H1 (cell line): ENCODE measurements around the gene TBC1D10A. TPM values are rescaled to one million over a fixed set of nuclear protein-coding genes. Genes with fewer than 3 reads are reported as not detected.

Experiments
- CTCF ChIA-PET: fragments of 300-600 bp; sonication (Branson Sonifier 250); formaldehyde crosslinking; loops from one replicate; lab custom pipeline; 2021; ENCODE audit not compliant: partially characterized antibody; lab: Charles Lee
- POLR2A ChIA-PET: fragments of 300-600 bp; sonication (Branson Sonifier 250); formaldehyde crosslinking; loops from one replicate; lab custom pipeline; 2021; ENCODE audit warnings: inconsistent platforms; ENCODE audit not compliant: partially characterized antibody; lab: Charles Lee
- DNase-seq, 2 experiments: peaks; one replicate each; pipeline versions ENCODE4 v3.0.0 to v3.0.0-alpha.2; 2010 to 2022; ENCODE audit warnings: low spot score in 2 of 2, low read depth in 1 of 2, mixed read lengths in 1 of 2
- FAIRE-seq: peaks from 2 replicates; lab custom pipeline; 2011; peaks lifted over from hg19 to GRCh38; lab: Jason Lieb, UNC
- H2AFZ ChIP-seq: 2 replicates; pipeline ENCODE4 v1.8.1; 2012; ENCODE audit warnings: low read length, inconsistent platforms
- H2AK5ac ChIP-seq: 2 replicates; pipeline ENCODE4 v1.6.1; 2013; ENCODE audit warnings: low read depth, low read length
- H2BK120ac ChIP-seq: replicated peaks from 2 replicates; pipeline ENCODE3; 2013; ENCODE audit warnings: low read depth, low read length, inconsistent platforms
- H2BK12ac ChIP-seq: 2 replicates; pipeline ENCODE4 v1.6.1; 2013; ENCODE audit warnings: low read depth, low read length
- H2BK15ac ChIP-seq: 2 replicates; pipeline ENCODE4 v1.6.1; 2013; ENCODE audit warnings: low read length
- H2BK20ac ChIP-seq: 2 replicates; pipeline ENCODE4 v1.6.1; 2013; ENCODE audit warnings: low read length
- H2BK5ac ChIP-seq: 2 replicates; pipeline ENCODE4 v1.6.1; 2013; ENCODE audit warnings: low read depth, low read length
- H3K14ac ChIP-seq: 2 replicates; pipeline ENCODE4 v1.6.1; 2013; ENCODE audit warnings: inconsistent platforms; ENCODE audit not compliant: insufficient read length
- H3K18ac ChIP-seq: 2 replicates; pipeline ENCODE4 v1.6.1; 2013; ENCODE audit warnings: low read length; ENCODE audit errors: extremely low read depth
- H3K23ac ChIP-seq: 2 replicates; pipeline ENCODE4 v1.6.1; 2013; ENCODE audit warnings: inconsistent platforms; ENCODE audit not compliant: insufficient read length
- H3K23me2 ChIP-seq: 2 replicates; pipeline ENCODE4 v1.6.1; 2013; ENCODE audit warnings: low read depth, low read length
- H3K27ac ChIP-seq: 2 replicates; pipeline ENCODE4 v1.6.1; 2011; ENCODE audit warnings: low read depth, low read length, inconsistent platforms
- H3K27me3 ChIP-seq, 4 experiments: replicated peaks in 1 of 4; 1 replicate in 1 of 4; 2 replicates in 3 of 4; pipeline versions ENCODE4 v1.6.1 to v1.8.1; 2011 to 2013; ENCODE audit warnings: low read length in 3 of 4, mild to moderate bottlenecking in 3 of 4, inconsistent platforms in 2 of 4, mixed read lengths in 2 of 4, moderate library complexity in 1 of 4; ENCODE audit not compliant: control insufficient read depth in 3 of 4, insufficient read depth in 3 of 4; ENCODE audit errors: extremely low read depth in 1 of 4
- H3K36me3 ChIP-seq, 4 experiments: 2 replicates each; pipeline versions ENCODE4 v1.6.1 to v1.8.1; 2011 to 2013; ENCODE audit warnings: mild to moderate bottlenecking in 4 of 4, low read length in 3 of 4, moderate library complexity in 2 of 4, control low read depth in 1 of 4, inconsistent platforms in 1 of 4; ENCODE audit not compliant: insufficient read depth in 4 of 4, control insufficient read depth in 2 of 4
- H3K4ac ChIP-seq: replicated peaks from 2 replicates; pipeline ENCODE3; 2013; ENCODE audit warnings: low read length, low read depth, mixed read lengths, inconsistent platforms; ENCODE audit not compliant: insufficient read length
- H3K4me1 ChIP-seq, 4 experiments: replicated peaks in 1 of 4; 1 replicate in 1 of 4; 2 replicates in 3 of 4; pipeline versions ENCODE4 v1.6.1 to v1.8.1; 2011 to 2013; ENCODE audit warnings: low read length in 3 of 4, inconsistent platforms in 2 of 4, mixed read lengths in 1 of 4; ENCODE audit not compliant: insufficient read depth in 4 of 4, control insufficient read depth in 3 of 4
- H3K4me2 ChIP-seq, 2 experiments: 2 replicates each; pipeline versions ENCODE4 v1.6.1 to v1.8.1; 2011 to 2013; ENCODE audit warnings: low read depth in 2 of 2, low read length in 2 of 2, control low read depth in 1 of 2, inconsistent platforms in 1 of 2, mild to moderate bottlenecking in 1 of 2; ENCODE audit not compliant: insufficient read depth in 1 of 2
- H3K4me3 ChIP-seq, 4 experiments: fragments of 200-600, 300-600 bp in 1 of 4; sonication (generic), shearing (Covaris generic), sonication (Bioruptor Twin) in 1 of 4; 2 replicates each; pipeline versions ENCODE4 v1.5.1 to v1.8.1; 2011 to 2016; ENCODE audit warnings: low read length in 4 of 4, low read depth in 3 of 4, control low read depth in 2 of 4, inconsistent platforms in 2 of 4, mild to moderate bottlenecking in 2 of 4, mixed read lengths in 1 of 4, moderate library complexity in 1 of 4; ENCODE audit not compliant: insufficient read depth in 2 of 4; ENCODE audit errors: extremely low read depth in 1 of 4
- H3K56ac ChIP-seq: replicated peaks from 2 replicates; pipeline ENCODE3; 2013; ENCODE audit warnings: low read depth, mild to moderate bottlenecking, mixed read lengths, low read length, inconsistent platforms; ENCODE audit not compliant: insufficient read length
- H3K79me1 ChIP-seq: 2 replicates; pipeline ENCODE4 v1.6.1; 2013; ENCODE audit warnings: low read depth, low read length, control low read depth
- H3K79me2 ChIP-seq, 2 experiments: 2 replicates each; pipeline versions ENCODE4 v1.6.1 to v1.8.1; 2012 to 2013; ENCODE audit warnings: low read length in 2 of 2, mild to moderate bottlenecking in 2 of 2, inconsistent platforms in 1 of 2; ENCODE audit not compliant: insufficient read depth in 2 of 2, control insufficient read depth in 1 of 2
- H3K9ac ChIP-seq, 4 experiments: replicated peaks in 1 of 4; 1 replicate in 1 of 4; 2 replicates in 3 of 4; pipeline versions ENCODE4 v1.6.1 to v1.8.1; 2011 to 2013; ENCODE audit warnings: low read depth in 3 of 4, low read length in 3 of 4, control low read depth in 2 of 4, mild to moderate bottlenecking in 2 of 4, moderate library complexity in 2 of 4, inconsistent platforms in 1 of 4; ENCODE audit errors: extremely low read depth in 1 of 4
- H3K9me3 ChIP-seq, 2 experiments: 2 replicates each; pipeline versions ENCODE4 v1.6.1 to v1.8.1; 2012 to 2013; ENCODE audit warnings: mild to moderate bottlenecking in 2 of 2, moderate library complexity in 2 of 2, control low read depth in 1 of 2, inconsistent platforms in 1 of 2, low read depth in 1 of 2, low read length in 1 of 2, mixed read lengths in 1 of 2; ENCODE audit not compliant: insufficient read depth in 2 of 2
- H4K20me1 ChIP-seq, 2 experiments: replicated peaks in 1 of 2; 2 replicates each; pipeline versions ENCODE3 to v1.8.1; 2011 to 2013; ENCODE audit warnings: inconsistent platforms in 2 of 2, low read length in 2 of 2, mild to moderate bottlenecking in 1 of 2; ENCODE audit not compliant: insufficient read depth in 2 of 2, control insufficient read depth in 1 of 2
- H4K5ac ChIP-seq: 2 replicates; pipeline ENCODE4 v1.6.1; 2013; ENCODE audit warnings: low read length, low read depth, mixed read lengths, inconsistent platforms; ENCODE audit not compliant: insufficient read length
- H4K8ac ChIP-seq: 2 replicates; pipeline ENCODE4 v1.8.0; 2013; ENCODE audit warnings: mild to moderate bottlenecking, moderate library complexity, low read length, inconsistent platforms; ENCODE audit not compliant: insufficient read depth; ENCODE audit errors: extremely low read depth
- H4K91ac ChIP-seq: replicated peaks from 2 replicates; pipeline ENCODE3; 2013; ENCODE audit warnings: low read length, mixed read lengths, inconsistent platforms; ENCODE audit not compliant: insufficient read length
- CBX5 ChIP-seq: fragments of 300-800, 300-1000 bp; sonication (generic); IDR thresholded peaks from 2 replicates; pipeline ENCODE4 v1.7.1; 2016; ENCODE audit warnings: antibody characterized with exemption, low read length, low read depth
- CBX8 ChIP-seq: fragments of 300-800, 300-1000 bp; sonication (generic); IDR thresholded peaks from 2 replicates; pipeline ENCODE4 v1.7.1; 2016; ENCODE audit warnings: low read depth, low read length, borderline replicate concordance
- CHD1 ChIP-seq: IDR thresholded peaks from 2 replicates; pipeline ENCODE4 v1.6.1; 2012; ENCODE audit warnings: low read depth, low read length, improper control_type of control experiment
- EP300 ChIP-seq, 2 experiments: IDR thresholded peaks; 1 replicate in 1 of 2; 2 replicates in 1 of 2; pipeline ENCODE4 v1.6.1; 2011 to 2012; ENCODE audit warnings: low read depth in 2 of 2, low read length in 2 of 2, mild to moderate bottlenecking in 2 of 2, borderline replicate concordance in 1 of 2, inconsistent platforms in 1 of 2, moderate library complexity in 1 of 2
- FOSL1 ChIP-seq: IDR thresholded peaks from 2 replicates; pipeline ENCODE4 v1.6.1; 2011; ENCODE audit warnings: mild to moderate bottlenecking, low read depth, low read length, moderate library complexity; ENCODE audit not compliant: insufficient read depth
- GTF2F1 ChIP-seq: IDR thresholded peaks from 2 replicates; pipeline ENCODE4 v1.6.1; 2012; ENCODE audit warnings: low read depth, low read length, improper control_type of control experiment, borderline replicate concordance
- KDM4A ChIP-seq: IDR thresholded peaks from one replicate; pipeline ENCODE4 v1.7.1; 2012; ENCODE audit warnings: low read depth, mild to moderate bottlenecking, moderate library complexity, low read length, inconsistent platforms; ENCODE audit not compliant: severe bottlenecking
- MAX ChIP-seq: IDR thresholded peaks from 2 replicates; pipeline ENCODE4 v1.6.1; 2012; ENCODE audit warnings: inconsistent platforms
- NRF1 ChIP-seq: IDR thresholded peaks from 2 replicates; pipeline ENCODE4 v1.6.1; 2011; ENCODE audit warnings: mild to moderate bottlenecking, low read depth, low read length, improper control_type of control experiment
- POLR2AphosphoS5 ChIP-seq: IDR thresholded peaks from 2 replicates; pipeline ENCODE4 v1.6.1; 2011; ENCODE audit warnings: low read depth, low read length
- RFX5 ChIP-seq: IDR thresholded peaks from 2 replicates; pipeline ENCODE4 v1.6.1; 2011; ENCODE audit warnings: low read depth, low read length, improper control_type of control experiment, borderline replicate concordance
- SP4 ChIP-seq: IDR thresholded peaks from 2 replicates; pipeline ENCODE4 v1.6.1; 2012; ENCODE audit warnings: low read length, inconsistent platforms
- SRF ChIP-seq: IDR thresholded peaks from 2 replicates; pipeline ENCODE4 v1.6.1; 2011; ENCODE audit warnings: mild to moderate bottlenecking, low read depth, low read length, moderate library complexity
- TBP ChIP-seq: IDR thresholded peaks from 2 replicates; pipeline ENCODE4 v1.6.1; 2011; ENCODE audit warnings: low read depth, low read length, improper control_type of control experiment
- TEAD4 ChIP-seq: IDR thresholded peaks from 2 replicates; pipeline ENCODE4 v1.6.1; 2012; ENCODE audit warnings: low read depth, low read length, inconsistent platforms, mixed read lengths
- WGBS, 2 experiments: shearing (Covaris generic) in 1 of 2; methylation state at CpG; one replicate each; pipeline versions ENCODE4 v1.1.6 to v1.1.7; 2013 to 2015; ENCODE audit warnings: low lambda C conversion rate in 2 of 2, mixed read lengths in 2 of 2, inconsistent platforms in 1 of 2, low coverage in 1 of 2, missing lambda C conversion rate in 1 of 2; ENCODE audit not compliant: insufficient replicate concordance in 2 of 2, insufficient coverage in 1 of 2, insufficient read length in 1 of 2; ENCODE audit errors: extremely low coverage in 1 of 2, missing lambda C conversion rate in 1 of 2; 5-methylcytosine and 5-hydroxymethylcytosine counted together
- polyA plus RNA-seq, 7 experiments: library from polyadenylated mRNA; depleted of rRNA in 3 of 7; stranded (reverse) in 5 of 7; unstranded in 2 of 7; fragments of >200 nt in 5 of 7; fragments of 200-250 nt in 2 of 7; gene quantifications; 1 replicate in 5 of 7; 2 replicates in 1 of 7; 4 replicates in 1 of 7; pipeline versions ENCODE4 v1.2.1 to v1.2.3, GENCODE V29; 2011 to 2013; ENCODE audit warnings: missing spikeins in 2 of 7, mixed read lengths in 2 of 7
- total RNA-seq: library from RNA; stranded (reverse); fragmentation: NEBNext Ultra II Directional; extraction: Animal tissue kit (Norgen Biotek cat#: 25700); gene quantifications from 2 replicates; pipeline ENCODE4 v1.2.1, GENCODE V29; 2021

Gene TBC1D10A
- total and polyA plus RNA-seq, 2 of the 8 experiments (the other 6 are each of a cell fraction or from before 2014, with no cell fraction given) = 5.4 to 7.0 TPM

GRCh38 chr22:30334646-30335045 is 7.9 kb upstream of the TBC1D10A start:
- no peak overlapping the region for H3K56ac ChIP-seq
- H2BK5ac ChIP-seq = no peak overlapping the region
- ChIA-PET POLR2A (no interaction called here), CTCF (interaction anchor here (0.8 to 1.7 kb wide), 3 partner anchors 15 to 96 kb away, joined by 3 to 8 read pairs (median 6); no protein-coding TSS in a partner anchor)
- H2AK5ac ChIP-seq = no peak overlapping the region
- no peak overlapping the region for H2BK15ac ChIP-seq
- 97% methylated on average over 4 of the region's 4 CpGs; no CpG with 5 or more reads in 1 of the 2 experiments for WGBS, 2 experiments
- H3K4me3 ChIP-seq = no peak overlapping the region
- H4K8ac ChIP-seq = no peak overlapping the region
- no peaks in the 10 kb centered on the region for H3K9me3 ChIP-seq
- no peak overlapping the region for H3K18ac ChIP-seq
- no peaks in the 10 kb centered on the region for H3K79me2 ChIP-seq
- H3K4ac ChIP-seq = no peak overlapping the region
- no peak overlapping the region for H3K23ac ChIP-seq
- no peak overlapping the region for H2AFZ ChIP-seq
- FAIRE-seq (no peak), DNase-seq (no peak)
- H3K4me2 ChIP-seq = no peak overlapping the region
- no peaks in the 10 kb centered on the region for H3K23me2 ChIP-seq
- H2BK20ac ChIP-seq = no peak overlapping the region
- H4K91ac ChIP-seq = no peak overlapping the region
- H4K20me1 ChIP-seq = peaks cover 0 to 10% of the 10 kb centered on the region in 2 experiments
- H2BK12ac ChIP-seq = no peak overlapping the region
- no peaks in the 10 kb centered on the region; the same call in 1 of the 2 replicates for H3K79me1 ChIP-seq
- no peak overlapping the region for H3K27ac ChIP-seq
- no peaks in the 10 kb centered on the region for H3K4me1 ChIP-seq
- H2BK120ac ChIP-seq = no peak overlapping the region
- H3K14ac ChIP-seq = no peak overlapping the region
- H3K27me3 ChIP-seq = no peaks in the 10 kb centered on the region
- H4K5ac ChIP-seq = no peak overlapping the region
- no peak overlapping the region for H3K9ac ChIP-seq
- H3K36me3 ChIP-seq = peaks cover 36 to 81% (median 68%) of the 10 kb centered on the region in 4 experiments
- TF ChIP-seq CHD1 (no peak), TBP (no peak), SP4 (no peak), NRF1 (no peak), CBX8 (no peak), TEAD4 (no peak), CBX5 (no peak), GTF2F1 (no peak), KDM4A (no peak), POLR2AphosphoS5 (no peak), MAX (no peak), SRF (no peak), RFX5 (no peak), EP300 (IDR thresholded peaks at IDR 0.05; ENCODE audit: borderline replicate concordance in 1 of 2, low read depth in 2 of 2, low read length in 2 of 2) (no peak), FOSL1 (no peak)
